Measurements from ENCODE around the gene ANXA2R. TPM values are rescaled to one million over a fixed set of nuclear protein-coding genes. Genes with fewer than 3 reads are reported as not detected.

The ANXA2R gene
- total and polyA plus RNA-seq, 10 donors = 10.0 to 44.5 (median 17.0) TPM

DNA sequence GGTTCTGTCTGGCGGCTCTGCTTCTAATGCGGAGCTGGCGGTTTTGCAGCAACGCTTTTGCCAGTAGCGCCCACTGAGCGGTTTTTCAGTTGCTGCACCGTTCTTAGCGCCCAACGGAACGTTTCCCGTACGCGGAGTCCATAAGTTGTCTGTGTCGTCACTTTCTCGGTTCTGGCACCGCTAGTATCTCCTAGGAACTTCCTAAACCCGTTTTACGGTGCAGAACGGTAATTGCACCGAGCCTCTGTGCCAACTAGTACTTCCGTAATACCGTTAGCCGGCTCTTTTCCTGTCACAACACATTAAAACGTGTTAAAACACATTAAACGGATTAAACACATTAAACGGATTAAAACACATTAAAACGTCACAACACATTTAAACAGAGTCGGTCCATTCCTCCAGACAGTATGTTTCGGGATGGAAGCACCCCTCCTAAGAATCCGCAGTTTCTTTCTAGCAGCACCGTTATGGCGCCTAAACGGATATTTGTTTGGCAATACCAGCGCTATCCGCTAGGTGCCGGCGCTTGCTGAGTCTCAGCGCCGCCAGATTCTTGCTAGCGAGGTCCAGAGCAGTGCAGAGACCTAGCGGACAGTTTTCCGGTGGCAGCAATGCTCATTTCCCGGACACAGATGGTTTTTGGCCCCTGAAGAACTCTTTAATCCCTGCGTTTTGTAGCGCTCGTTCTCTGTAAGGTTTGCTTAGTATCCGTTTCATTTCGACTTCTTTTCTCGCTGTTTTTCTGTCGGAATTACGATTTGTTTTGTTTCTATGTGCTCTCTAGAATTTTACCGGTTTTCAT is 45.4 kb downstream of the ANXA2R start:
- Histone ChIP-seq H3K4me1 (peaks cover 4 to 52% (median 29%) of the 10 kb centered on the region in 6 donors), H3K27me3 (replicated peaks in 1 of 7) (peaks cover 0 to 6% (median 0%) of the 10 kb centered on the region in 7 donors), H3K4me3 (peak overlapping the region; percentile 45 to 71 (median 62)), H3K9me3 (no peaks in the 10 kb centered on the region), H3K27ac (peak overlapping the region; percentile 97 to 100 (median 100)), H3K36me3 (no peaks in the 10 kb centered on the region)
- intact Hi-C loops (cut with DNase I; ENCODE audit: low total_unique reads) = loop anchor here (2.0 to 10.0 kb wide), 2 partner anchors 48 to 80 kb away; no protein-coding TSS in a partner anchor
- DNase-seq = peak; percentile 96
- 1 to 2% (median 1%) methylated on average over 50 to 52 of the region's 52 CpGs for WGBS, 5 donors
- TF ChIP-seq, protein P1, sequence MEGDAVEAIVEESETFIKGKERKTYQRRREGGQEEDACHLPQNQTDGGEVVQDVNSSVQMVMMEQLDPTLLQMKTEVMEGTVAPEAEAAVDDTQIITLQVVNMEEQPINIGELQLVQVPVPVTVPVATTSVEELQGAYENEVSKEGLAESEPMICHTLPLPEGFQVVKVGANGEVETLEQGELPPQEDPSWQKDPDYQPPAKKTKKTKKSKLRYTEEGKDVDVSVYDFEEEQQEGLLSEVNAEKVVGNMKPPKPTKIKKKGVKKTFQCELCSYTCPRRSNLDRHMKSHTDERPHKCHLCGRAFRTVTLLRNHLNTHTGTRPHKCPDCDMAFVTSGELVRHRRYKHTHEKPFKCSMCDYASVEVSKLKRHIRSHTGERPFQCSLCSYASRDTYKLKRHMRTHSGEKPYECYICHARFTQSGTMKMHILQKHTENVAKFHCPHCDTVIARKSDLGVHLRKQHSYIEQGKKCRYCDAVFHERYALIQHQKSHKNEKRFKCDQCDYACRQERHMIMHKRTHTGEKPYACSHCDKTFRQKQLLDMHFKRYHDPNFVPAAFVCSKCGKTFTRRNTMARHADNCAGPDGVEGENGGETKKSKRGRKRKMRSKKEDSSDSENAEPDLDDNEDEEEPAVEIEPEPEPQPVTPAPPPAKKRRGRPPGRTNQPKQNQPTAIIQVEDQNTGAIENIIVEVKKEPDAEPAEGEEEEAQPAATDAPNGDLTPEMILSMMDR (IDR thresholded peaks at IDR 0.05 in 8 of 11, conservative IDR thresholded peaks at IDR 0.05 in 3 of 11) = peak; percentile 68 to 97 (median 92)
- peak in 2 of 3 donors; percentile 24 to 58 for TF ChIP-seq POLR2A (IDR thresholded peaks at IDR 0.05)
- TF ChIP-seq POLR2AphosphoS5 (IDR thresholded peaks at IDR 0.05) = peak; percentile 69 to 85 (median 84)

DNA sequence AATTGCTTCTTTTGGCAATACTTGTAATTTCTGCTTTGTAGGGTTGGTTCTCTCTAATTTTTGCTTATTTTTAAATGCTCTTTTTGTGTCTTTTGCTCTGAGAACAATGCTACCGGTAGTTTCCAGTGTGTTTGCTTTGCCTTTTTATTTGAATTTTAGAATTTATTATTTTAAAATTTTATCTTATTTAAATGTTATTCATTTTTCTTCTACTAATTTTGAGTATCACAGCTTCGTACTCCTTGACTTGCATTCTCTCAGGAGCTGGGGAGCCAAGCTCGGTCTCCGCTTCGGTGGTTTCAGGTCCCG is 45.9 kb downstream of the ANXA2R start:
- peak overlapping the region; percentile 97 to 100 (median 100) for H3K27ac ChIP-seq
- intact Hi-C loops (cut with DNase I; ENCODE audit: low total_unique reads) = loop anchor here (2.0 to 10.0 kb wide), 2 partner anchors 49 to 79 kb away; no protein-coding TSS in a partner anchor
- peaks cover 4 to 52% (median 33%) of the 10 kb centered on the region in 6 donors for H3K4me1 ChIP-seq
- H3K9me3 ChIP-seq = no peaks in the 10 kb centered on the region
- no peaks in the 10 kb centered on the region for H3K36me3 ChIP-seq
- no peak for TF ChIP-seq POLR2AphosphoS5 (IDR thresholded peaks at IDR 0.05)
- no peak for TF ChIP-seq POLR2A (IDR thresholded peaks at IDR 0.05)
- TF ChIP-seq, protein P1 (IDR thresholded peaks at IDR 0.05 in 8 of 11, conservative IDR thresholded peaks at IDR 0.05 in 3 of 11) = no peak
- peaks cover 0 to 6% (median 0%) of the 10 kb centered on the region in 7 donors for H3K27me3 ChIP-seq (replicated peaks in 1 of 7)
- DNase-seq = no peak
- WGBS, 5 donors = 1 to 6% (median 4%) methylated on average over 6 of the region's 6 CpGs
- H3K4me3 ChIP-seq = peak overlapping the region; percentile 45 to 71 (median 62)

DNA sequence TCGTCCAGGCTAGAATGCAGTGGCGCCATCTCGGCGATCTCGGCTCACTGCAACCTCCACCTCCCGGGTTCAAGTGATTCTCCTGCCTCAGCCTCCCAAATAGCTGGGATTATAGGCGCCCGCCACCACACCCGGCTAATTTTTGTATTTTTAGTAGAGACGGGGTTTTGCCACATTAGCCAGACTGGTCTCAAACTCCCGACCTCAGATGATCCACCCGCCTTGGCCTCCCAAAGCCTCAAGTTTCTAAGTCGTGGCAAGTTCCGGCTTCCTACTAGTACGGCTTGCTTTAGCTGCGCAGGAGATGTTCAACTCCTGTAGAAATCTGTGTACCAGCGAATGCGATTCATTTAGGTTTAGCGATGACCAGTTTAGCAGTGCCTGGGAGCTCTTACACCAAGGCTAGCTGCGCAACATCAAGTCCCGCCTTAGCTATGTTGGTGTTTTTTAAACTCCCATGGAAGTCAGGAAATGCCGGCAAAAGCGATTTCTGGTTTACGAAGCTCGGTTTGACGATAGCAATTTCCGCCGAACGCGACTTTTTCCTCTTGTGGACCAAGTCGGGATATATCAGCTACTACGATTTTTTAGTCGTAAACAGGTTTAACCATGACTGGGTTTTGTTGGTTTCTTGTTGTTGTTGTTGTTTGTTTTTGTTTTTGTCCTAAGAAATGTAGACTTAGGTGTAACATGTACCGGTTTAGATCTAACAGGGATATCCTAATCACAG is 46.4 kb downstream of the ANXA2R start:
- peaks cover 6 to 58% (median 37%) of the 10 kb centered on the region in 6 donors for H3K4me1 ChIP-seq
- peaks cover 0 to 6% (median 0%) of the 10 kb centered on the region in 7 donors for H3K27me3 ChIP-seq (replicated peaks in 1 of 7)
- H3K4me3 ChIP-seq = peak overlapping the region; percentile 45 to 71 (median 62)
- peak overlapping the region; percentile 97 to 100 (median 100) for H3K27ac ChIP-seq
- H3K9me3 ChIP-seq = peaks cover 0 to 3% (median 0%) of the 10 kb centered on the region in 8 donors
- intact Hi-C loops (cut with DNase I; ENCODE audit: low total_unique reads) = loop anchor here (2.0 to 10.0 kb wide), 2 partner anchors 49 to 79 kb away; no protein-coding TSS in a partner anchor
- H3K36me3 ChIP-seq = no peaks in the 10 kb centered on the region
- peak; percentile 88 for DNase-seq
- TF ChIP-seq, protein P1 (IDR thresholded peaks at IDR 0.05 in 8 of 11, conservative IDR thresholded peaks at IDR 0.05 in 3 of 11) = peak in 7 of 11 experiments; percentile 5 to 41 (median 18)
- TF ChIP-seq POLR2A (IDR thresholded peaks at IDR 0.05) (peak in 1 of 3 donors; percentile 28), POLR2AphosphoS5 (IDR thresholded peaks at IDR 0.05) (peak in 1 of 3 donors; percentile 72)
- WGBS, 5 donors = 2 to 8% (median 3%) methylated on average over 30 to 34 of the region's 34 CpGs

Measured in spleen (tissue), 11 donors.